Jurkat, Clone E6-1 (cell line): ENCODE data around the gene MOGAT3.

Experiments
- DNase-seq: peaks from one replicate; pipeline ENCODE4 v3.0.0-alpha.2; 2011; ENCODE audit warnings: low read depth, low spot score
- H3K4me3 ChIP-seq: 2 replicates; pipeline ENCODE4 v1.5.1; 2011; ENCODE audit warnings: mild to moderate bottlenecking, low read length, control low read depth, moderate library complexity

The MOGAT3 gene

GRCh38 chr7:101165075-101165957, 35.5 kb downstream of the MOGAT3 start, which contains the start of gene VGF:
TSS of gene VGF (minus strand) at chr7:101165569. CDS start at chr7:101164843, 726 bp downstream.
- DNase-seq, result peak; percentile 87
- H3K4me3 ChIP-seq, result peak within 1 kb of the TSS; percentile 54

- DNase-seq, result no peak
- H3K4me3 ChIP-seq, result peak overlapping the region; percentile 58
Observed at GRCh38 chr7:101164071-101164840, 36.6 kb downstream of the MOGAT3 start.

GRCh38 chr7:101163279-101164070, 37.4 kb downstream of the MOGAT3 start:
- no peak for DNase-seq

GRCh38 chr7:101162551-101163278, 38.1 kb downstream of the MOGAT3 start:
- H3K4me3 ChIP-seq, result peak overlapping the region; percentile 58
- DNase-seq, result no peak

More at GRCh38 chr7:101163279-101164070, 37.4 kb downstream of the MOGAT3 start:
- H3K4me3 ChIP-seq, result peak overlapping the region; percentile 58

GRCh38 chr7:101161692-101162471, 39.0 kb downstream of the MOGAT3 start:
- DNase-seq, result no peak
- H3K4me3 ChIP-seq, result no peak overlapping the region

- no peak for DNase-seq
- H3K4me3 ChIP-seq, result no peak overlapping the region
Observed at GRCh38 chr7:101160910-101161309, 39.9 kb downstream of the MOGAT3 start.

- DNase-seq, result no peak
- no peak overlapping the region for H3K4me3 ChIP-seq
Observed at GRCh38 chr7:101159696-101160674, 40.9 kb downstream of the MOGAT3 start.

GRCh38 chr7:101156866-101157589, 43.8 kb downstream of the MOGAT3 start:
- no peak for DNase-seq
- H3K4me3 ChIP-seq, result no peak overlapping the region

GRCh38 chr7:101156277-101156676, 44.6 kb downstream of the MOGAT3 start:
- no peak for DNase-seq
- H3K4me3 ChIP-seq, result no peak overlapping the region

- DNase-seq, result no peak
- H3K4me3 ChIP-seq, result peak overlapping the region; percentile 74
Observed at GRCh38 chr7:101155303-101155702, 45.5 kb downstream of the MOGAT3 start.

- H3K4me3 ChIP-seq, result peak overlapping the region; percentile 74
- DNase-seq, result no peak
Observed at GRCh38 chr7:101154693-101155102, 46.1 kb downstream of the MOGAT3 start.

- DNase-seq, result peak; percentile 96
- H3K4me3 ChIP-seq, result peak within 1 kb of the TSS; percentile 74
Observed at GRCh38 chr7:101153969-101154692, 46.7 kb downstream of the MOGAT3 start, which contains the start of gene AP1S1. TSS of gene AP1S1 (plus strand) at chr7:101154476. CDS start at chr7:101154515, 39 bp downstream.

- H3K4me3 ChIP-seq, result no peak overlapping the region
Observed at GRCh38 chr7:101151908-101152651, 48.8 kb downstream of the MOGAT3 start.

More at GRCh38 chr7:101151908-101152651, 48.8 kb downstream of the MOGAT3 start:
- DNase-seq, result no peak
